Activated naive CD8-positive, alpha-beta T cell treated with anti-CD3 and anti-CD28 coated beads for 36 hours (primary cell): ENCODE results near the gene GRM5. TPM values are rescaled to one million over a fixed set of nuclear protein-coding genes. Genes with fewer than 3 reads are reported as not detected.

Experiments used
- DNase-seq: peaks from one replicate; pipeline ENCODE4 v3.0.0; 2021
- H3K27ac Mint-ChIP-seq: one replicate; pipeline ENCODE4 v1.8.0; 2022; ENCODE audit warnings: mild to moderate bottlenecking, moderate library complexity, mixed read lengths
- H3K27me3 Mint-ChIP-seq: one replicate; pipeline ENCODE4 v1.8.0; 2022; ENCODE audit warnings: mild to moderate bottlenecking, mixed read lengths
- H3K36me3 Mint-ChIP-seq: one replicate; pipeline ENCODE4 v1.8.0; 2021; ENCODE audit warnings: mild to moderate bottlenecking, mixed read lengths
- H3K4me1 Mint-ChIP-seq: one replicate; pipeline ENCODE4 v1.8.0; 2021; ENCODE audit warnings: mixed read lengths
- H3K4me3 Mint-ChIP-seq: one replicate; pipeline ENCODE4 v1.8.0; 2022; ENCODE audit warnings: mild to moderate bottlenecking, moderate library complexity, mixed read lengths
- H3K9me3 Mint-ChIP-seq: one replicate; pipeline ENCODE4 v1.8.0; 2022; ENCODE audit warnings: mixed read lengths
- total RNA-seq, 2 experiments: library from RNA; stranded (reverse); gene quantifications; one replicate each; pipeline ENCODE4 v1.2.3, GENCODE V29; 2021

The GRM5 gene
- total RNA-seq, 2 experiments from 2014 or later: not detected

DNA sequence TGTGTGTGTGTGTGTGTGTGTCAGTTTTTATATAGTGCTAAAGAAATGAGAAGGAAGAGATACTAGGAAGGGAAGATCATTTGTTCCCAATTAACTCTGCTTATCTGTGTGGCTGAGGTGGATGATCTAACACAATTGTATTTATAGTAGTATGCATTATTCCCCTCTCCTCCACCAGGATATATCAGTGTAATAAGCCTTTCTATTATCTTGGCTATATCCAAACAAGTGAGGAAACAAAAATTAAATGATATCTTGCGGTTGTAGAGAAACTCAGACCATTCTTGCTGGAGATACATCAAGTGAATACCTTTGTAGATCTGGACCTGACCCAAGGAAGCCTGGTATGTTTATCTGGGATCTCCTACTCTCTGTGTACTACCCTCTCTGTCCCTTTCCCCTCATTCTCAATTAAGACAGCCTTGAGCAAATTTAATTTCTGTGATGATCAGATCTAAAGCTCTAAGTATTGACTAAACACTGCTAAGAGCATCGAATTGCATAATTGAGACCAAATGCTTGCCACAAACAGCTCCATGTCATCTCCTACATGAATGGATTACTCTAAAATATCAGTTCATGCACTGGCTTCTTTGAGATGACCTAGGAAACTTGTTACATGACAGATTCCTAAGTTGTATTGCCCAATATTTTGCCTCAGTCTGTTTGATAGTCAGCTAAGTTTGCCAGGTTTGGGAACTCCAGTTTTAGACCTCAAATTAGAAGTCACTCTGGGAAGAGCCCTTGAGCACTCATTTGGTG lies 543.0 kb downstream of the GRM5 start:
- H3K27ac Mint-ChIP-seq: no peak overlapping the region
- no peaks in the 10 kb centered on the region for H3K4me1 Mint-ChIP-seq
- no peaks in the 10 kb centered on the region for H3K36me3 Mint-ChIP-seq
- no peak for DNase-seq
- H3K4me3 Mint-ChIP-seq: no peak overlapping the region
- no peaks in the 10 kb centered on the region for H3K9me3 Mint-ChIP-seq
- H3K27me3 Mint-ChIP-seq: no peaks in the 10 kb centered on the region

DNA sequence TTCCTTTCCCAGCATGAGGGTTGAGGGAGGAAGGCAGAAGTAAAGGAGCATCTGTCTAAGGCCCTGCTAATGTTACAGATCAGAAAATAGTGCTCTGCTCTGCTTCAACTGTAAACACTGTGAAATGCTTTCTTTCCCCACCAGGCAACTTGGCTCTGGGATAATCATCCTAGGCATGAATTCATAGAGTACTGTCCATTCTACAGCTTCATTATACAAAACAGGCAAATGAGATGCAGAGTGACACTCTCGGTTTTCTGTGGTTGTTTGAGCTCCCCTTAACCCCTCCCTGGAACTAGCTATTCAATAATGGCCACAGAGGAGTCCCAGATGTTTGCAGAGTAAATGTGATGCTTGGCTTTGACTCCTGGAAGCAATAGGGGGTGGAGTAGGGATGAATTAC lies 544.0 kb downstream of the GRM5 start:
- Mint-ChIP-seq H3K36me3 (no peaks in the 10 kb centered on the region), H3K4me1 (no peaks in the 10 kb centered on the region), H3K27ac (no peak overlapping the region), H3K9me3 (no peaks in the 10 kb centered on the region), H3K27me3 (no peaks in the 10 kb centered on the region), H3K4me3 (no peak overlapping the region)
- DNase-seq: no peak

DNA sequence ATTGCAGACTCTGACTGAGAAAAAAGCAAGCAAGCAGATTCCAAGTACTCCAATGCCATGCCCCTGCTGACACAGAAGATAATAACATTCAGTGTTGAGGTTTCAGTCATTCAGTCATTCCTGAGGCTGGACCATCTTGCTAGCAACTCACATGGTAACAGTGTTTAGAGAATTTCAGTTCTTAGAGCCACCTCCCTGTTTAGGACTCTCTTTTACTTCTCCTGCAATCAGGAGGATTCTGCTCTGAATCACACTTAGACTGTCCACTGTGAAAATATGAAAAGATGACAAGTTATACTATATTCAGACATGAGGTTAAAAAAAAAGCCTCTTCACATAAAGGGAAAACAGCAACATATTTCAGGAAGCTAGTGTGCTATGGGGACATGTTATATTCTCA lies 544.4 kb downstream of the GRM5 start:
- Mint-ChIP-seq H3K4me3 (no peak overlapping the region), H3K36me3 (no peaks in the 10 kb centered on the region), H3K27me3 (no peaks in the 10 kb centered on the region), H3K4me1 (no peaks in the 10 kb centered on the region), H3K9me3 (no peaks in the 10 kb centered on the region), H3K27ac (no peak overlapping the region)
- no peak for DNase-seq

DNA sequence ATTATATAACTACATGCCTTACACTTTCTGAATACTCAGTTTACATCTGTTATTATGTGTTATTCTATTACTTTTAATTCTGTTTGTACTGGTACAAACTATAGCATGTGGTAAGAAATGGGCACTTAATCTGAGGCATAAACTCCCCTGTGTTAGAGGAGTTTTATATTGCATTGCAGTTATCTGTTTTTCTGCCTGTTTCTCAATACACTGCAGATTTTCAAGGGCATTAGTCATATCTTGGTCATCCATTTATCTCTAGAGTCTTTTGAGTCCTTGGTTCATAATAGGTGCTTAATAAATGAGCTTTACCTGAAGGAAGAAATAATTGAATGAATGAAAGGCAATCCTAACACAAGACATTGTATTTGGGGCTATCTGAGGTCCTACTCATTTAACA lies 545.4 kb downstream of the GRM5 start:
- DNase-seq: no peak
- Mint-ChIP-seq H3K9me3 (no peaks in the 10 kb centered on the region), H3K27me3 (no peaks in the 10 kb centered on the region), H3K36me3 (no peaks in the 10 kb centered on the region), H3K4me3 (no peak overlapping the region), H3K4me1 (no peaks in the 10 kb centered on the region), H3K27ac (no peak overlapping the region)

DNA sequence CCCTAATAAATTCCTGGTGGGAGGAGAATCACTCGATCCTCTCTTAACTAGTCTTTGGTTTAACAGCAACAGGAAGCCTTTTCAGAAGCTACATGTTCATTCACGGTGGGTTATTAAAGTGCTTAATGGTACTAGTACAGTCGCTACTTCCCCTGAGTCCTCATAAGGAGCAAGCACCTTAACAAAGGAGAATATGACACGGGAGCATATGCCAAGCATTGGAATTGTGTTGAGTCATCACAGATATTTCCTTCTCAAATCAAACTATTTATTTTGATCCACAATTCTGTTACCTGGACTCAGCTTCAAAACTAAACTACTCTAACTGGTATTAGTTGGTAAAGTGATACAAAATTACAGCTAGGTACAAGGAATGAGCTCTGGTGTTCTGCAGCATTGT lies 550.8 kb downstream of the GRM5 start:
- DNase-seq: no peak
- Mint-ChIP-seq H3K36me3 (no peaks in the 10 kb centered on the region), H3K9me3 (no peaks in the 10 kb centered on the region), H3K4me3 (no peak overlapping the region), H3K27ac (no peak overlapping the region), H3K4me1 (no peaks in the 10 kb centered on the region), H3K27me3 (peaks cover 33% of the 10 kb centered on the region)

DNA sequence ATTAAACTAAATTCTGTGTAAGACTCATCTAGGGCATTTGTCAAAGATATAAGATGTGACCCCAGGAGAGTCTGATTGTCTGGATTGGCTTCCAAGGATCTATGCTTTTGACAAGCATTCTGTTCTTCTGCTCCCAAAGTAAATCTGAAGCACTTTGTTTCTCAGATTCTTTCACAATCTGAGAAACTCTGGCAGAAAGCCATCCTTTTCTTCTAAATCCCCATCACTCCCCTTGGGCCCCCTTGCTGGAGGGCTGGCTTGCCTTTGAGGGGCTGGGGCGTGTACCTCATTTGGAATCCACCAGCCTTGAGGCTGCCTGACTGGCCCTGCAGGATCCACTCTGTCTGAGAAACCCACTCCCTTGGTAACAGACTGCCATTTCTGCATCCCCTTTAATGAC lies 554.8 kb downstream of the GRM5 start:
- peaks cover 9% of the 10 kb centered on the region for H3K4me1 Mint-ChIP-seq
- no peaks in the 10 kb centered on the region for H3K9me3 Mint-ChIP-seq
- no peak for DNase-seq
- H3K36me3 Mint-ChIP-seq: peaks cover 4% of the 10 kb centered on the region
- H3K27ac Mint-ChIP-seq: no peak overlapping the region
- H3K27me3 Mint-ChIP-seq: peaks cover 65% of the 10 kb centered on the region
- no peak overlapping the region for H3K4me3 Mint-ChIP-seq

DNA sequence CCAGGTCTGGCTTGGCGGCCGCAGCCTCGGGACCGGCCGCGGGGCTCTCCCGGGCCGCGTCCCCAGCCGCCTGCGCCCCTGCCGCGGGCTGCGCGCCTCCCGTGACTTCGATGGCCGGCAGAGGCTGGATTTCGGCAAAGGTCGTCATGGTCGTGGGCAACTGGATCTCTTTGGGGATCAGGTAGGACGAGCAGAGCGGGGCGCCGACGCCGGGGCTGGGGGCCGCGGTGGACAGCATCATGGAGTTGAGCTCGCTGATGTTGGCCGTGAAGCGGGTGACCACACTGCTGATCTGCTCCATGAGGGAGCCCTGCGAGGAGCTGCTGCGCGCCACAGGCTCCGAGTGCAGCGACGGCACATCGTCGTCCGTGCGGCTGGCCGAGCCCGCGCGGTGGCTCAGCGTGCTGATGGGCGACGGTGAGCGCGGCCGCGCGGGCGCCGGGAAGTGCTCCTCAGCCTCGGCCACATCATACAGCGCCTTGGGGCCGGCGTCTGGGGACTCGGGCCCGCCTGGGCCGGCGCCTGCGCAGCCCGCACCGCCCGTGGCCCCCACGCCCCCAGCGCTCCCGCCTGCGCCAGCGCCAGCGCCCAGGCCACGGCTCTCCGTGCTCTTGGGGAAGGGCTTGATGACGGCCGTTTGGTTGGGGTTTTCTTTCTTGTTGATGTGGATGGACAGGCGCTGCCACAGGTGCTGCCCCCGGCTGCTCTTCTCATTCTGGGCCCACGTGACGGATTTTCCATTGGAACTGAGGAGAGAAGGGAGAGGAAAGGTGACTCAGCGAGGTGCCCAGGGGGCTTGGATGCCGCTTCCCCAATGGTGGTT lies 556.8 kb downstream of the GRM5 start:
- H3K27me3 Mint-ChIP-seq: peaks cover 60% of the 10 kb centered on the region
- H3K36me3 Mint-ChIP-seq: peaks cover 4% of the 10 kb centered on the region
- peak overlapping the region; percentile 55 for H3K27ac Mint-ChIP-seq
- peak; percentile 57 for DNase-seq
- H3K9me3 Mint-ChIP-seq: no peaks in the 10 kb centered on the region
- H3K4me3 Mint-ChIP-seq: peak overlapping the region; percentile 67
- H3K4me1 Mint-ChIP-seq: peaks cover 9% of the 10 kb centered on the region

DNA sequence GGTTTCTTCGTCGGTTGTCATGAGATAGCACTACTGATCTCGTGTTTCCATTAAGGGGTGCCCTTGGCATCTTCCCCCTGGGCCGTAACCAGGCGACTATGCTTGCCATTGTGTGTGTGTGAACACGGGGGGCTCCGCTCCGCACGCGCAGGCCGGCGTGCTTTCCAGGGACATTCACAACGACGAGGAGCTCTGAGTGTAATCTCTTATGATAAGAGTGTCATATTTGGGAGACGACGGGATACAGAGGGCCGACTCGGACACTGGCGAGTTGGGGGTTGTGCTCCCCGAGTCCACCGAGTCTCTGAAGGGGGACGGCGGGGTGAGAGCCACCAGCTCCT lies 557.4 kb downstream of the GRM5 start:
- peak overlapping the region; percentile 68 for H3K4me3 Mint-ChIP-seq
- no peak for DNase-seq
- H3K27me3 Mint-ChIP-seq: peaks cover 60% of the 10 kb centered on the region
- H3K4me1 Mint-ChIP-seq: peaks cover 9% of the 10 kb centered on the region
- H3K36me3 Mint-ChIP-seq: peaks cover 4% of the 10 kb centered on the region
- H3K9me3 Mint-ChIP-seq: no peaks in the 10 kb centered on the region
- H3K27ac Mint-ChIP-seq: no peak overlapping the region

DNA sequence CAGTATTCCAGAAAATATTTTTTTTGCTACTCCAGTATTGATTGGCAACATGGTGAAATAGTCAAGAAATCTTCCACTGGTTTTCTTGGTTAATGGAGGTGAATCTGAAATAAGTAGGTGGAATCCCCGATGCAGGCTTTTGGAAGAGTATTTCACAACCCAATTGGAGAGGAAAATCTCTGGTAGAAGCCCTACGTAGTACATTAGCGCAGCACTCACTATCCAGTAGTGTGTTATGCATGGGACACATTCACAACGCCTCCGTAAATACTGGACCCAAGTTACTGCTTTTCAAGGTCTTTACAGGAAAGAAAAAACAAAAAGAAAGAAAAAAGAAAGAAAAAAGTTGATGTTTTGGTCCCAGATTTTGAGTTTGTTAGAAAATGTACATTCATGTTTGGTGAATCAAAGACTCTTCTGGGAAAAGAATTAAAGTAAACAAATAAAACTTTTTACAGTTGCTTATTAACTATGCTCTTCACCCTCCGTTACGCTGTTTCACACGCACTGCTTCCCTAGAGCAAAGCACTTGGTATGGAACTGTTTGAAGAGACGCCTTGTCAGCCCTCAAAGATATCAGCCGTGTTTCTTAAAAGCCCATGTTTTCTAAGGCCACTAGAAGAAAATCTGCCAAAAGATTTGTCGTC lies 557.9 kb downstream of the GRM5 start:
- Mint-ChIP-seq H3K9me3 (no peaks in the 10 kb centered on the region), H3K27ac (no peak overlapping the region), H3K36me3 (peaks cover 4% of the 10 kb centered on the region), H3K4me1 (peaks cover 9% of the 10 kb centered on the region), H3K4me3 (no peak overlapping the region), H3K27me3 (peaks cover 60% of the 10 kb centered on the region)
- DNase-seq: no peak

DNA sequence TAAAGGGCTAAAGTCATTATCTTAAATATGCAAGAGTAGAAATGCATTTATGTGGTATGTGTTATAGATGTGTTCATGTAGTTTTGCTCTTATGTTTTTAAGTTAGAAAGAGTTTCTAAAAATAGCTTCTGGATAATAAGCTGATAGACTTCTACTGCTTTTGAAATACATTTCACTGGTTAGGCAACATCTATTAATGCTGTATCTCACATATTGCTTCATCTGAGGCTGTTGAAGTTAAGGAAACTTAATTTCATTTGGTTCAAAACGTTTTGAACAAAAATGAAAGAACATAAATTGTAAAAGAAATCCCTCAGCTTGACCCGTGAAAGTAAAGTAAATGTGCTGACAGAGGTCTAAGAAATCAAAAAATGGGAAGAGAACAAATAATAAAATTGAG lies 564.2 kb downstream of the GRM5 start:
- Mint-ChIP-seq H3K9me3 (no peaks in the 10 kb centered on the region), H3K27me3 (peaks cover 13% of the 10 kb centered on the region), H3K4me1 (no peaks in the 10 kb centered on the region), H3K4me3 (no peak overlapping the region), H3K36me3 (no peaks in the 10 kb centered on the region), H3K27ac (no peak overlapping the region)
- no peak for DNase-seq

DNA sequence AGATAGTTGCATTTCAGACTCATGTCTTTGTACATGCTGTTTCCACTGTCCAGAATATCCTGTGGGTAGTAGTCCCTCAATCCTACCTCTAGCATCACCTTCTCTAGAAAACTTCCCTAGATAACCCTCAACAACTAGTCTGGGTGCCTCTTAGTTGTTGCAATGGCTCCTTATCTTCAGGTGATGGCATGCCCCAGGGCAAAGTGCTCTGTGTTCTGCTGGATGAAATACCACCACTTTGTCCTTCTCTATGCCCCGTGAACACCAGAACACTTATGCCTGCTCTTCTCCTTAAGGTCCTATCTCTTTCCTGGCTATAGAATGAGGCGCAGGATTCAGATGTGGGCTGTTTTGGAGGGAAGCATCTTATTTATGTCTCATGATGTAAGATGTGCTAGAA lies 569.9 kb downstream of the GRM5 start:
- Mint-ChIP-seq H3K4me1 (no peaks in the 10 kb centered on the region), H3K36me3 (no peaks in the 10 kb centered on the region), H3K9me3 (no peaks in the 10 kb centered on the region), H3K27me3 (peaks cover under 1% of the 10 kb centered on the region), H3K4me3 (no peak overlapping the region), H3K27ac (no peak overlapping the region)
- no peak for DNase-seq

DNA sequence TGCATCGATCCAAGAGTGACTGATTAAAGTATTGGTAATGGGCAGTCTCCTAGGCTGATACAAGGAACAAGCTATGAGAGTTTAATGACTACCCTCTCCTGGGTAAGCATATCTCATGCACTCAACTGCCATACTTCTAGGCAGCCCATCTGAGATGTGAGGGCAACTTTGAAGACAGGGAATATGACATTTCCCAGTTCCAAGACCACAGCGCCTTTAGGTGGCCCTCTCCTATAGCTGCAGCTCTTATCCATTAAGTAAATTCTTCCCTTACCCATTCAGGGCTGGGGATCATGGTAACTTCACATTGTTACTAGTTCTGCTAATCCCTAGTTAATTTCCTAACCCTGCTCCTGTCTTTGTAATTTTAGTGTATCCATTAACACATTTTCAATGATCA lies 570.9 kb downstream of the GRM5 start:
- no peak overlapping the region for H3K27ac Mint-ChIP-seq
- H3K36me3 Mint-ChIP-seq: no peaks in the 10 kb centered on the region
- H3K9me3 Mint-ChIP-seq: no peaks in the 10 kb centered on the region
- H3K4me1 Mint-ChIP-seq: no peaks in the 10 kb centered on the region
- no peak overlapping the region for H3K4me3 Mint-ChIP-seq
- no peak for DNase-seq
- no peaks in the 10 kb centered on the region for H3K27me3 Mint-ChIP-seq

DNA sequence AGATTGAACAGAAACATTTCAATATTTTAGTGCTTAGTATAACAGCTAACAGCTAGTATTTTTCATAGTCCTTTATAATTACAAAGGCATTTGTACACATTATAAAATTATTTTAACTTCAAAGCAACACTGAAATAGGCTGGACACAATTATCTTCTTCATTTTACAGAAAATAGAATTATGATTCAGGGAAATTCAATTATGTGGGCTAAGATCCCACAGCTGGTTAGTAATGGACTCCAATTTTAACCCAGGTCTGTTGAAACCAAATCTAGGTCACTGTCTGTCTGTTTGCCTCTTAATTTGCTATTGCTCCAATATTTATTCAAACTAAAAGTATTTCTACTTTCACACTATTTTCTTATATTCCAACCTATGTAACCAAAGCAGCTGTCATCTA lies 574.1 kb downstream of the GRM5 start:
- no peak for DNase-seq
- no peaks in the 10 kb centered on the region for H3K9me3 Mint-ChIP-seq
- no peaks in the 10 kb centered on the region for H3K36me3 Mint-ChIP-seq

DNA sequence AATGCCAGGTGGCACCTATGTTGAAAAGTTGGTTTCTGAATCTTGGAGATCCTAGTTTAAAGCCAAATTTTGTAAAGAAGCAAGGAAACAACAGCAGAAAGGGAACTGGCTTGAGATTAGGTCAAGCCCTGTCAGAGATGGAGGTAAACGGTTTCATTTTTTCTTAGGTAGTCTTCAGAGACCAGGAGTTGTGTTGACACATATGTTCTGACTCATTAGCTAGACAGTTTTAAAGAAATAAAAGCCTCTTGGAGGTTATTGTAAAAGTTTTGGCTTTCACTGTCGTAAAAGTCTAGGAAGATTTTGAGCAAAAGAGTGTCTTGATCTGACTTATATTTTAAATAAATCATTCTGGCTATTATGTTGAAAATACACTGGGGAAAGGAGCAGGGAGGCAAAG lies 576.8 kb downstream of the GRM5 start:
- Mint-ChIP-seq H3K27ac (no peak overlapping the region), H3K27me3 (no peaks in the 10 kb centered on the region), H3K4me1 (peaks cover 7% of the 10 kb centered on the region), H3K4me3 (no peak overlapping the region), H3K36me3 (no peaks in the 10 kb centered on the region), H3K9me3 (no peaks in the 10 kb centered on the region)
- DNase-seq: no peak

More for the DNA sequence above, 574.1 kb downstream of the GRM5 start:
- Mint-ChIP-seq H3K4me1 (peaks cover 2% of the 10 kb centered on the region), H3K27ac (no peak overlapping the region), H3K27me3 (no peaks in the 10 kb centered on the region), H3K4me3 (no peak overlapping the region)

DNA sequence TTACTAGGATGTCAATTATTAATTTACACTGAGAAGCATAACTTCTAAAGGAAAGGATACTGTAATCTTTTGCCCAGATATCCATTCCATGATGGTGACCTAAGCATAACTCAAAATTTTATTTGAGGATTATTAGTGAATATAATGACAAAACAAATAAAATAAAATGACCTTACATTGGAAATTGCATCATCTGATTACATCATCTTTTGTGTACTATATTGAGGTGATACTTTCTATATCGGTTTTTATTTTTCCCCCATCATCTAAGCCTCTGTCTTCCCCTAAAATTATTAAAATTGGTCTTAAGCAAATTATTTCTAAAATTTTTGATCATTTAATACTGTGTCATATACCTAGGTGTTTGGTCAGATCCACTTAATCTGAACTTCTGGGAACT lies 578.1 kb downstream of the GRM5 start:
- Mint-ChIP-seq H3K36me3 (no peaks in the 10 kb centered on the region), H3K4me1 (peaks cover 7% of the 10 kb centered on the region), H3K4me3 (no peak overlapping the region), H3K27ac (no peak overlapping the region), H3K9me3 (no peaks in the 10 kb centered on the region), H3K27me3 (no peaks in the 10 kb centered on the region)
- no peak for DNase-seq
